ENCODE data around the gene SLC44A1.

DNA sequence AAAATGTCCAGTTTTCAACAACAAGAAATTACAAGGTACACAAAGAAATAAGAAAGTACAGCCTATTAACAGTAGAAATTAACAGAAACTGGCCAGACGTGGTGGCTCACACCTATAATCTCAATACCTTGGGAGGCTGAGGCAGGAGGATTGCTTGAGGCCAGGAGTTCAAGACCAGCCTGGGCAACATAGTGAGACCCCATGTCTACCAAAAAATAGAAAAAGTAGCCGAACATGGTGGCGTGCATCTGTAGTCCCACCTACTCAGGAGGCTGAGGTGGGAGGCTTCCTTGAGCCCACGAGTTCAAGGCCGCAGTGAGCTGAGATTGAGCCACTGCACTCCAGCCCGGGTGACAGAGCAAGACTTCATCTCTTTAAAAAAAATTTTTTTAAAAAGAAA, 161.9 kb downstream of the SLC44A1 start:
- TF ChIP-seq SMC3 (IDR thresholded peaks at IDR 0.05) (no peak), CEBPB (IDR thresholded peaks at IDR 0.05) (no peak), NFE2L2 (conservative IDR thresholded peaks at IDR 0.05; ENCODE audit: low read length) (no peak), JUN (IDR thresholded peaks at IDR 0.05) (no peak), JUNB (IDR thresholded peaks at IDR 0.05) (no peak), EP300 (IDR thresholded peaks at IDR 0.05) (no peak), POLR2A (IDR thresholded peaks at IDR 0.05; ENCODE audit: low read length) (no peak)
- TF ChIP-seq, protein P1, sequence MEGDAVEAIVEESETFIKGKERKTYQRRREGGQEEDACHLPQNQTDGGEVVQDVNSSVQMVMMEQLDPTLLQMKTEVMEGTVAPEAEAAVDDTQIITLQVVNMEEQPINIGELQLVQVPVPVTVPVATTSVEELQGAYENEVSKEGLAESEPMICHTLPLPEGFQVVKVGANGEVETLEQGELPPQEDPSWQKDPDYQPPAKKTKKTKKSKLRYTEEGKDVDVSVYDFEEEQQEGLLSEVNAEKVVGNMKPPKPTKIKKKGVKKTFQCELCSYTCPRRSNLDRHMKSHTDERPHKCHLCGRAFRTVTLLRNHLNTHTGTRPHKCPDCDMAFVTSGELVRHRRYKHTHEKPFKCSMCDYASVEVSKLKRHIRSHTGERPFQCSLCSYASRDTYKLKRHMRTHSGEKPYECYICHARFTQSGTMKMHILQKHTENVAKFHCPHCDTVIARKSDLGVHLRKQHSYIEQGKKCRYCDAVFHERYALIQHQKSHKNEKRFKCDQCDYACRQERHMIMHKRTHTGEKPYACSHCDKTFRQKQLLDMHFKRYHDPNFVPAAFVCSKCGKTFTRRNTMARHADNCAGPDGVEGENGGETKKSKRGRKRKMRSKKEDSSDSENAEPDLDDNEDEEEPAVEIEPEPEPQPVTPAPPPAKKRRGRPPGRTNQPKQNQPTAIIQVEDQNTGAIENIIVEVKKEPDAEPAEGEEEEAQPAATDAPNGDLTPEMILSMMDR (IDR thresholded peaks at IDR 0.05): no peak
- TF ChIP-seq, protein P2, sequence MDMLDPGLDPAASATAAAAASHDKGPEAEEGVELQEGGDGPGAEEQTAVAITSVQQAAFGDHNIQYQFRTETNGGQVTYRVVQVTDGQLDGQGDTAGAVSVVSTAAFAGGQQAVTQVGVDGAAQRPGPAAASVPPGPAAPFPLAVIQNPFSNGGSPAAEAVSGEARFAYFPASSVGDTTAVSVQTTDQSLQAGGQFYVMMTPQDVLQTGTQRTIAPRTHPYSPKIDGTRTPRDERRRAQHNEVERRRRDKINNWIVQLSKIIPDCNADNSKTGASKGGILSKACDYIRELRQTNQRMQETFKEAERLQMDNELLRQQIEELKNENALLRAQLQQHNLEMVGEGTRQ (IDR thresholded peaks at IDR 0.05): no peak
- TF ChIP-seq, protein P3, sequence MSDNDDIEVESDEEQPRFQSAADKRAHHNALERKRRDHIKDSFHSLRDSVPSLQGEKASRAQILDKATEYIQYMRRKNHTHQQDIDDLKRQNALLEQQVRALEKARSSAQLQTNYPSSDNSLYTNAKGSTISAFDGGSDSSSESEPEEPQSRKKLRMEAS (IDR thresholded peaks at IDR 0.05): no peak
- TF ChIP-seq, protein P4, sequence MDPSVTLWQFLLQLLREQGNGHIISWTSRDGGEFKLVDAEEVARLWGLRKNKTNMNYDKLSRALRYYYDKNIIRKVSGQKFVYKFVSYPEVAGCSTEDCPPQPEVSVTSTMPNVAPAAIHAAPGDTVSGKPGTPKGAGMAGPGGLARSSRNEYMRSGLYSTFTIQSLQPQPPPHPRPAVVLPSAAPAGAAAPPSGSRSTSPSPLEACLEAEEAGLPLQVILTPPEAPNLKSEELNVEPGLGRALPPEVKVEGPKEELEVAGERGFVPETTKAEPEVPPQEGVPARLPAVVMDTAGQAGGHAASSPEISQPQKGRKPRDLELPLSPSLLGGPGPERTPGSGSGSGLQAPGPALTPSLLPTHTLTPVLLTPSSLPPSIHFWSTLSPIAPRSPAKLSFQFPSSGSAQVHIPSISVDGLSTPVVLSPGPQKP (IDR thresholded peaks at IDR 0.05; ENCODE audit: low read depth, low read length): no peak
- TF ChIP-seq, protein P5, sequence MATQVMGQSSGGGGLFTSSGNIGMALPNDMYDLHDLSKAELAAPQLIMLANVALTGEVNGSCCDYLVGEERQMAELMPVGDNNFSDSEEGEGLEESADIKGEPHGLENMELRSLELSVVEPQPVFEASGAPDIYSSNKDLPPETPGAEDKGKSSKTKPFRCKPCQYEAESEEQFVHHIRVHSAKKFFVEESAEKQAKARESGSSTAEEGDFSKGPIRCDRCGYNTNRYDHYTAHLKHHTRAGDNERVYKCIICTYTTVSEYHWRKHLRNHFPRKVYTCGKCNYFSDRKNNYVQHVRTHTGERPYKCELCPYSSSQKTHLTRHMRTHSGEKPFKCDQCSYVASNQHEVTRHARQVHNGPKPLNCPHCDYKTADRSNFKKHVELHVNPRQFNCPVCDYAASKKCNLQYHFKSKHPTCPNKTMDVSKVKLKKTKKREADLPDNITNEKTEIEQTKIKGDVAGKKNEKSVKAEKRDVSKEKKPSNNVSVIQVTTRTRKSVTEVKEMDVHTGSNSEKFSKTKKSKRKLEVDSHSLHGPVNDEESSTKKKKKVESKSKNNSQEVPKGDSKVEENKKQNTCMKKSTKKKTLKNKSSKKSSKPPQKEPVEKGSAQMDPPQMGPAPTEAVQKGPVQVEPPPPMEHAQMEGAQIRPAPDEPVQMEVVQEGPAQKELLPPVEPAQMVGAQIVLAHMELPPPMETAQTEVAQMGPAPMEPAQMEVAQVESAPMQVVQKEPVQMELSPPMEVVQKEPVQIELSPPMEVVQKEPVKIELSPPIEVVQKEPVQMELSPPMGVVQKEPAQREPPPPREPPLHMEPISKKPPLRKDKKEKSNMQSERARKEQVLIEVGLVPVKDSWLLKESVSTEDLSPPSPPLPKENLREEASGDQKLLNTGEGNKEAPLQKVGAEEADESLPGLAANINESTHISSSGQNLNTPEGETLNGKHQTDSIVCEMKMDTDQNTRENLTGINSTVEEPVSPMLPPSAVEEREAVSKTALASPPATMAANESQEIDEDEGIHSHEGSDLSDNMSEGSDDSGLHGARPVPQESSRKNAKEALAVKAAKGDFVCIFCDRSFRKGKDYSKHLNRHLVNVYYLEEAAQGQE (IDR thresholded peaks at IDR 0.05): no peak
